ENCODE results near the gene CATSPERB. TPM values are rescaled to one million over a fixed set of nuclear protein-coding genes. Genes with fewer than 3 reads are reported as not detected.

The CATSPERB gene
- total and polyA plus RNA-seq, 2 donors (not counting 3 experiments of a cell fraction or from before 2014, with no cell fraction given) = not detected

DNA sequence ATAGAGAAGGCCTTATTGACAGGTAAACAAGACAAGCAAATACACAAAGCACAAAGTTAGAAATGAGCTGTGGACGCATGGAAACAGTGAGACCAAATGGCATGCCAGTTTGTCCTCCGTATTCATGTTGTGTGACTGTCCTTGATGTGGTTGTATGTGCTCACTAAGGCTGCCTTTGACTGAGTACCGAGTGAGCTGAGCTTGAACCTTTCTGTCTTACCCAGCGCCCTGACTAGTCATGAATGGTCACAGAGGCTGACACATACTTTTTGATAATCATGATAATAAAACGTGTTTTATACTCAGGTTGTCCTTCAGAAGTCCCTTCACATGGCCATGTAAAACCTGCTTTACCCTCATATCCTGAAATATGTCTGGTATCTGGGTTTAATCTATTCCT is 553 bp upstream of the CATSPERB start:
- no peak overlapping the region for H3K27ac ChIP-seq (ENCODE audit: insufficient read depth, low read depth, low read length)
- no TSS peak for BruUV-seq (replicated peaks)
- H3K9me1 ChIP-seq (replicated peaks; ENCODE audit: control insufficient read depth, extremely low read depth, insufficient read depth, low read length) = no peaks in the 10 kb centered on the region
- no peak for DNase-seq (ENCODE audit: low read depth, low spot score)
- H2AFZ ChIP-seq (ENCODE audit: low read depth, low read length) = no peak overlapping the region
- no peak for TF ChIP-seq EZH2 (IDR thresholded peaks at IDR 0.05; ENCODE audit: borderline replicate concordance, low read depth, low read length, severe bottlenecking)
- TF ChIP-seq, protein P1, sequence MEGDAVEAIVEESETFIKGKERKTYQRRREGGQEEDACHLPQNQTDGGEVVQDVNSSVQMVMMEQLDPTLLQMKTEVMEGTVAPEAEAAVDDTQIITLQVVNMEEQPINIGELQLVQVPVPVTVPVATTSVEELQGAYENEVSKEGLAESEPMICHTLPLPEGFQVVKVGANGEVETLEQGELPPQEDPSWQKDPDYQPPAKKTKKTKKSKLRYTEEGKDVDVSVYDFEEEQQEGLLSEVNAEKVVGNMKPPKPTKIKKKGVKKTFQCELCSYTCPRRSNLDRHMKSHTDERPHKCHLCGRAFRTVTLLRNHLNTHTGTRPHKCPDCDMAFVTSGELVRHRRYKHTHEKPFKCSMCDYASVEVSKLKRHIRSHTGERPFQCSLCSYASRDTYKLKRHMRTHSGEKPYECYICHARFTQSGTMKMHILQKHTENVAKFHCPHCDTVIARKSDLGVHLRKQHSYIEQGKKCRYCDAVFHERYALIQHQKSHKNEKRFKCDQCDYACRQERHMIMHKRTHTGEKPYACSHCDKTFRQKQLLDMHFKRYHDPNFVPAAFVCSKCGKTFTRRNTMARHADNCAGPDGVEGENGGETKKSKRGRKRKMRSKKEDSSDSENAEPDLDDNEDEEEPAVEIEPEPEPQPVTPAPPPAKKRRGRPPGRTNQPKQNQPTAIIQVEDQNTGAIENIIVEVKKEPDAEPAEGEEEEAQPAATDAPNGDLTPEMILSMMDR (IDR thresholded peaks at IDR 0.05; ENCODE audit: extremely low read depth in 1 of 2, insufficient read depth in 1 of 2, low read depth in 1 of 2, low read length in 2 of 2) = no peak
- no peak for TF ChIP-seq FOS (IDR thresholded peaks at IDR 0.05; ENCODE audit: borderline replicate concordance, insufficient read depth, low read length)
- no peak for TF ChIP-seq GATA2 (IDR thresholded peaks at IDR 0.05; ENCODE audit: insufficient read depth, insufficient read length, low read depth, low read length)
- no peak for TF ChIP-seq MAX (IDR thresholded peaks at IDR 0.05; ENCODE audit: insufficient read depth, insufficient read length)
- TF ChIP-seq POLR2AphosphoS5 (IDR thresholded peaks at IDR 0.05; ENCODE audit: insufficient read depth, low read depth, low read length) = no peak
- TF ChIP-seq MYC (IDR thresholded peaks at IDR 0.05; ENCODE audit: low read depth, low read length) = no peak
- TF ChIP-seq JUN (IDR thresholded peaks at IDR 0.05; ENCODE audit: borderline replicate concordance, insufficient read depth, insufficient read length, low read depth) = no peak
- no peak for TF ChIP-seq POLR2A (IDR thresholded peaks at IDR 0.05; ENCODE audit: low read depth, low read length)
- H3K4me1 ChIP-seq (ENCODE audit: control insufficient read depth, extremely low read depth, insufficient read depth, low read length) = no peaks in the 10 kb centered on the region
- no peaks in the 10 kb centered on the region for H3K79me2 ChIP-seq (ENCODE audit: control insufficient read depth, insufficient read depth, low read length)
- no peaks in the 10 kb centered on the region for H4K20me1 ChIP-seq (replicated peaks; ENCODE audit: control insufficient read depth, extremely low read depth, insufficient read depth, low read length)
- peaks cover 0 to 3% of the 10 kb centered on the region in 2 experiments for H3K27me3 ChIP-seq (ENCODE audit: control insufficient read depth in 2 of 2, insufficient read depth in 2 of 2, low read length in 2 of 2)
- no peak overlapping the region for H3K4me2 ChIP-seq (ENCODE audit: insufficient read depth, low read length)
- POLR2A ChIA-PET = no interaction called here
- no peaks in the 10 kb centered on the region for H3K9me3 ChIP-seq (replicated peaks; ENCODE audit: control insufficient read depth, insufficient read depth, low read length)
- CTCF ChIA-PET = interaction anchor here (0.8 to 0.9 kb wide), 2 partner anchors 9 to 265 kb away, joined by 3 read pairs; no protein-coding TSS in a partner anchor
- FAIRE-seq = no peak
- dilution Hi-C loops (cut with MboI; ENCODE audit: extremely low pct_ligation_motif_present, low sequenced_read_pairs) (no loop called here), intact Hi-C loops (cut with micrococcal nuclease) (no loop called here)
- no peak overlapping the region for H3K9ac ChIP-seq (replicated peaks; ENCODE audit: extremely low read depth, insufficient read depth, low read length)
- no peak overlapping the region for H3K4me3 ChIP-seq (replicated peaks in 1 of 3; ENCODE audit: insufficient read depth in 1 of 3, low read depth in 1 of 3, low read length in 3 of 3)
- H3K36me3 ChIP-seq (ENCODE audit: control insufficient read depth in 2 of 2, extremely low read depth in 1 of 2, insufficient read depth in 2 of 2, low read length in 2 of 2) = no peaks in the 10 kb centered on the region

All from endothelial cell of umbilical vein (primary cell).